GOT3 (cell line): Measurements from ENCODE around the gene SSRP1.

ENCODE experiments used
- DNase-seq: peaks from one replicate; lab custom pipeline; 2025; ENCODE audit warnings: mixed read lengths; lab: John Stamatoyannopoulos, UW

The SSRP1 gene

DNA sequence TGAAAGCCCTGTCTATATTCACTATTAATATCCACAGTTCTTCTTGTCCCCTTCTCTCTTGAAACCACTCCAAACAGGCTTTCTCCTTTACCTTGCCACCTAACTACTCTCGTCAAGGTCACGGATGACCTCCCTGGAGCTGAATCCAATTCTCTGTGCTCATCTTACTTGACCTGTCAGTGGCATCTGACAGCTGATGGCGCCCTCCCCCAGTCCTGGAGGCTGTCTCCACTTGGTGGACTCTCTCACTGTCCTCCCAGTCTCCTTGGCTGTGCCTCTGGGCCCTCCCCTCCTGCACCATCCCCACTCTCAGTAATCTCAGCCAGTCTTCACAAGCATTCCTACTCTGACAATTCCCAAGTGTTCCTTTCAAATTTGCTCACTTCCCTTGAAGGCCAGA, 19.7 kb downstream of the SSRP1 start:
- no peak for DNase-seq

DNA sequence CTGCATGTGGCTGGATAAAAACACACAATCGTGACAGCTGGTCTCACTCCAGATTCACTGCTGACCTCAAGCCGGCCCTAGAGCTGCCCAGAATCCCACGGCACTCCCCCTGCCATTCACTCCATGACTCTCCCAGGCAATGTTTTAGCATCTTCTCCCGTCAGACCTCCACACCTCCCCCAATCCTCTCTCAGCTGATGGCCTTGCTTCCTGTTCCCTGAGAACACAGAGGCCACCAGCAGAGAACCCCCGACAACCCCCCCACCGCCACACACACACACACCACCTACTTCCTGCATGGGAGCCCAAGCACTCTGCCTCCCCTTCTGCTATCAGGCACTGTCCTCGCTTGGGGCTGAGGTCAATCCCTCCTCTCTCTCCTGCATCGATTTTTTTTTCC, 20.2 kb downstream of the SSRP1 start:
- DNase-seq, result no peak

DNA sequence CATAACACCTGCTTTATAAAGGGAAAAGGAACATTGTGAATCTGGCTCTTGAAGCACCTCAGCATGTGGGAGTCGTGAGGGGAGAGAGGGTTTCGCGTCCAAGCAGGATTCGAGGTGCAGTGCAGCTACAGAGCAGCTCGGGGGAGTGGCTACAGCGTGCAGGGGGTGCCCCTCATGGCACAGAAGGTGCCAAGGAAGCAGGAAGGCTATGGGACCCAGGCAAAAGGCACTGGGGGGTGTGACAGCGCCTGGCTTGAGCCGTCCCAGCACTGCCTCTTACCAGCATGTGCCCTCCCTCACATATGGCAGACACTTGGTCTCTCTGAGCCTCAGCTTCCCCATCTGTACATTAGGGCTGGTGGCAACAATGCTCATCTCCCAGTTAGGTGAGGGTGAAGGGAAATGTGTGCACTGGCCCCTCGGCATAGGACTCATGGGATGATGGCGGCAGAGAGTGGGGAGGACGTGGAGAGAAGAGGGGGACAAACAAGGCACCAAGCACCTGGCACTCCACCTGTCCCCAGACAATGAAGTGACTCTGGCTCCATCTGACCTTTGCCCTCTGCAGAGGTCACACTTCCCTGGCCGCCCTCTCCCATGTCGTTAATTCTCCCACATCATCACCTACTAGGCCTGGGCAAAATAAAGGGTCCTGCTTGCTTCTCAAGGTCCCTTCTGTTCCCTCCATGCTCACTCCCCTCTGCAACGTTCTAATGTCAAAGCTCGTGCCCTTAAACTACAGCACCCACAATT, 21.3 kb downstream of the SSRP1 start:
- DNase-seq, result no peak

DNA sequence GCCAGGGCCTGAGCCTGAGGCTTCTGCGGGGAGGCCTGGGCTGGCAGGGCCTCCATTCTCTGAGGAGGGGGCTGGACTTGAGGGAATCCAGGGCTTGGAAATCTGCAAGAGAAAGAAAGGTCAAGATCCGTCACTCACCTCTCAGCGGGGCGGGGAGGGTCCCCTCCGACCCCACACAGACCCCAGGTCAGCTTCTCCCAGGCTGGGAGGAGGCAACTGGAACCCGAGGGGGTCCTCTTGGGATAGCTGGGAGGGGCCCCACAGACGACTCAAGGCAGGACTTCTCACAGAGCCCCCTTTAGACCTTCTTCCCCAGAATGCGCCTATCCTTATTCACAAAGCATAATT, 21.9 kb downstream of the SSRP1 start:
- DNase-seq, result no peak

DNA sequence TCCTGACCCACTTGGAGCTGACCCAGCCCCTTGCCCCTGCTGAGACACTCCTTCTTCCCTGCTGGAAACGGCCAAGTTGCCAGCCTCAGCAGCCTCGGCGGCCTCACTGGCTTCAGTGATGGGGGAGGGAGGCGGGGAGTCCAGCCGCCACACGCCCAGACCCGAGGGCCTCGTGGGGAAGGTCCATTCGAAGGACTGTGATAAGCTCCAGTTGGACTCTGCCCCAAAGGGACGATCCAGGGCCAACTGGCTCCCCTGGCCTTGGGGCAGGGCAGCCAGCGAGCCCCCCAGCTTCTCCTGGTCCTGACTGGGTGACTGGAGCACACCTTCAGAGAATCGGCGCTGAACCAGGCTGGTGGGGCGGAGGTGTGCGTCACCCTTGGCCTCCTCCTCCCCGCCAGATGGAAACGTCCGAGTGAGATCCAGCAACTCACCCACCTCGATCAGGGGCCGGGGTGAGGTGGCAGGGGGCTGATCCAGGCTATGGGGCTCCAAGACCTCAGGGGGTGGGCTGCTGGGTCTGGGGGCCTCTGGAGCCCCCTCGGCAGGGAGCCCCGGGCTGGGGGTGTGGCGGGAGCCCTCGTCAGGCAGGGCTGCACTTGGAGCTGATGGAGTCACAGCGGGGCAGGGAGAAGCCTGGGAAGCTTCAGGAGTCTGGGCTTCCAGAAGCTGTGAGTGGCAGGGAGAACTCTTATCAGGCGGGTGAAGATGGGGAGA, 22.5 kb downstream of the SSRP1 start:
- DNase-seq, result no peak

DNA sequence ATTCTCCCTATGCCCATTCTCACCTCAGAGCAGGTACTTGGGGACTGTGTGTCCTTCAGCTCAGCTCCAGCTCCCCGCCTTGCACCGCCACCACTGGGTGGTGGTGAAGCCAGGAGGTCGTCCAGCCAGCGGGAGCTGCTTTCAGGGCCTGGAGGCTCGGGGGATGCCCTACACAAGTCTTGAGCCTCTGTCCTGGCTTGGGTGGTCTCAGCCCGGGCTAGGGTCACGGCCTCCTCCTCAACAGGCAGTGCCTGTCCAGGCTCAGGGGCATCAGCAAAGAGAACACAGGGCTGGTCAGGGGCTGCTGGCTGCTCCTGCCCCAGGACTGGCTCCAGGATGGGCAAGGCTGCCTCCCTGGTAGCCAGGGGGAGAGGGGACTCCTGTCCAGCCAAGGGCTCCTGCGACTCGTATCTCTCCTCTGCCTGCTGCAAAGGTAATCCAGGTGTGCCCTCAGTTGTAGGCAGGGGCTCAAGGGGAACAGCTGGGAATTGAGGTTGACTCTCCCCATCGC, 23.1 kb downstream of the SSRP1 start:
- no peak for DNase-seq

DNA sequence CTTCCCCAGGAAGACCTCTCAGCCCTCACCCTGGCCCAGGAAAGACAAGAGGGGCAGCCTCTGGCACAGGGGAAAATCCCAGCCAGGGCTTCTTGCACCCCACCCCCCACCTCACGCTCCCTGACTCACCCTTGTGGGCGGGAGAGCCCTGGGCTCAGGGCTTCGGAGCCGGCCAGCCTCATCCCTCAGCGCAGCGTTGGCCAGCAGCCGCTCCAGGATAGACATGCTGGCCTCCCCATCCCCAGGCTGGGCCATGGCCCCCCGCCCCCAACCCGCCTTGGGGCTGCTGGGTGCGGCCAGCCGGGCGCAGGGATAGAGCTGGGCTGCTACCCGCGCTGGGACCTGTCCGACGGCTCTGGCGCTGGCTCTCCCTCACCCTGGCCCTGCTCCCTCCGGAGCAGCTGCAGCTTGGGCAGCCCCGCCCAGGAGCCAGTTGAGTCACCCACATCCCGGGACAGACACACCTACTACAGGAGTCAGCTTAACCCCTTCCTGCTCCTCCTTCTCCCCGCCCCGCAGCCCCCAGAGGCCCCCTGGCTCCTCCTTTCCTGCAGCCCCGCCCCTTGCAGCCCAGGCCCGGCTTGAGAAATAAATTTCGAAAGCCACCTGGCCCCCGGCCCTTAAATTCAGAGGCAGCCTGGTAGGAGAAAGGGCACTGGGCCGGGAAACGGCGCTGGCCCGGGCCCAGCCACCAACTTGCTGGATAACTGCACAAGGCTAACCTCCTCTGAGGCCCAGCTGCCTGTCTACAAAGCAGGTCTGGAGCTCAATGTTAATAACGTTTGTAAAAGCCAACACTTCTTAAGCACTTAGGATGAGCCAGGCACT, 24.4 kb downstream of the SSRP1 start:
- DNase-seq, result peak; percentile 88

DNA sequence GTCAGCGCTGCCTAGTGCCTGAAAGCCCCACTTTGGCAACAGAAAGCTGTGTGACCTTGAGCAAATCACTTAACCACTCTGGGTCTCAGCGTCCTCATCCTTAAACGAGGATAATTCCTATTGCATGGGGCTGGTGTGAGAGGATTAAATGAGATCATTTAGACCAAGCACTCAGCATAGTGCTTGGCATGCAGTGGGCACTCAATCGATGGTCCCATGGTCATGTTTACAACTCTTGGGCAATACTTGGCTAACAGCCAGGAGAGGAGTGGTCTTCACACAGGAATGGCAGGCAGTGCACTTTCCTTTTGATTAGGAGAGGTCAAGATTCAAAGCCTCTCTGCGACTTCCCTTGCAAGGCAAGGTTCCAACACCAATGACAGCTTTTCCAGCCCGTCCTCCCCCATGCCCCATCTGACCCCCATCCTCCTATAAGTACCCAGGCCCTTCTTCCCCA, 25.0 kb downstream of the SSRP1 start:
- DNase-seq, result no peak

DNA sequence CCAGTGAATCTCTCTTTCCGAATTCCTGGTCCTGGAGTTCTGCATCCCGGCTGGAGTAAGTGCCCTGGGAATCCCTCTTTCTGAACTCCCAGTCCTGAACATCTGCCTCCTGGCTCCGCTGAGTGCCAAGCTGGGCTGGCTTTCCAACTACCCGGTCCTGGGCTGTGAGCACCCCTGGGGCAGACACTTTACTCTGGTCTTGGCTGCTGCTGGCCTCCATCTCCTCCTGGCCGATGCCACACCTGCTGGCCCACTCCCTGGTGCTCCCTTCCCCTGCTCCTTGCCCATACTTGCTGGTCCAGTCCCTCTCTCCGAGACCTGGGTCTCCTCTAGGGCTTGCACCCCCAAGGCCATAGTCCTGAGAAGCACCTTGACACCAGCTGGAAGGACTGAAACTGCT, 25.6 kb downstream of the SSRP1 start:
- DNase-seq, result no peak

DNA sequence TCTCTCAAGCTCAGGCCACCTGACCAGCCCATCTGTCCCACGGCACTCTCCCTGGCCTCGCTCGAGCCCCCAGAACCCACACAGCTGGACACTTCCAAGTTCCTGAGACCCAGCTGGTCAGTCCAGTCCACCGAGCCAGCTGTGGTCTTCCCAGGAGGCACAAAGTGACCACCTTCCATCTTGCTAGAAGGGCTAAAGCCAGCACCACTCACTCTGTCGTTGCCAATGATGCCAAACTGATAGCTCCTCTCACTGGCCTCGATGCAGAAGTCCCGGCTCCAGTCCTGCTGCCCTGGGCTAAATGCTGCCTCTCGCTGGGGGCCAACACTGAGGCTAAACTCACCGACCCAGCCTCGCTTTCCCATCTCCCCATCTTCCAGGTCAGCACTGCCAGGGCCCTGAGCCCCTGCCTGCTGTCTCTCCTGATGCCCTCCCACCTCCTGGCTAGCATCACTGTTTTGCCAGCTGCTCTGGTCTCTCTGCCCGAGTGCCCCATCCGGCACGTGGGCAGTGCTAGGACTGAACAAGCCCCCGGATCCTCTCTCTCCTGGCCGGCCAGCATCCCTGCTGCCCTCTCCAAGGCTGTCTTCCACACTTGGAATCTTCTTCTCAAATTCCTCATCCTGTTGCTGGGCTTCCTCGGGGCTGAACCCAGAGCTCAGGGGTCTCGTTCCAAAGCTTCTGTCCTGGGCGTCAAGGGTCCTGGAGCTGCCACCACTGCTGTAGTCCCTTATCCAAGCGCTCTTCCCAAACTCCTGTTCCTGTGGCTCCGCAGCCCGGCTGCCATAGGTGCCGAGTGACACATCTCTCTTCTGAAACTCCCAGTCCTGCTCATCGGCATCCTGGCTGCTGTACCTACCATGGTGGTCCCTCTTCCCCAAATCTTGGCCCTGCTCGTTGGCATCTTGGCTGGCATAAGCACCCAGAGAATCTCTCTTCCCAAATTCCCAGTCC, 26.3 kb downstream of the SSRP1 start:
- DNase-seq, result no peak

DNA sequence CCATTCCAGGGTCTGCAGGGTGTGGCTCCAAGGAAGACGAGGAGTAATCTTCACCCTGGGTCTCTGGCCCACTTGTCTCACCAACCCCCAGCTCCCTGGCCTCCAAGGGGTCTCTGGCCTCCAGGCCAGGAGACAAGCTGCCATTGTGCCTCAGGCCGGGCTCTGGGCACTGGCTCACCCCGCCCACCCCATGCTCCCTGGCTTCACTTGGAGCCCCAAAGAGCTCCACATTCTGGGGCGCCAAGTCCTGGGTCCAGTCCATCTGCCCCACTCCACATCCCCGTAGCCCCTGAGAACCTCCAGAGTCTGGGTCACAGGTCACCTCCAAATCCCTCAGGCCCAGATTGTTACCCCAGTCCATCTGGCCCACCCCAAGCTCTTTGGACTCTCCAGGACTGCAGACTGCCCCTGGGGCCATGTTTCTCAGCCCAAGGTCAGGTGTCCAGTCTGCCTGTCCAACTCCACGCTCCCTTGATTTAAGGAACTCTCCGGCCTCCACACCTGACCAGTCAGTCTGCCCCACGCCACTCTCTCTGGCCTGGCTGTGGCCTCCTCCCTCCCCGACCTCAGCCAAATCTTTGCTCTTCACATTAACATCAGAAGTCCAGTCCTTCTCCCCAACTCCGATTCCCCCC, 27.1 kb downstream of the SSRP1 start:
- DNase-seq, result no peak

DNA sequence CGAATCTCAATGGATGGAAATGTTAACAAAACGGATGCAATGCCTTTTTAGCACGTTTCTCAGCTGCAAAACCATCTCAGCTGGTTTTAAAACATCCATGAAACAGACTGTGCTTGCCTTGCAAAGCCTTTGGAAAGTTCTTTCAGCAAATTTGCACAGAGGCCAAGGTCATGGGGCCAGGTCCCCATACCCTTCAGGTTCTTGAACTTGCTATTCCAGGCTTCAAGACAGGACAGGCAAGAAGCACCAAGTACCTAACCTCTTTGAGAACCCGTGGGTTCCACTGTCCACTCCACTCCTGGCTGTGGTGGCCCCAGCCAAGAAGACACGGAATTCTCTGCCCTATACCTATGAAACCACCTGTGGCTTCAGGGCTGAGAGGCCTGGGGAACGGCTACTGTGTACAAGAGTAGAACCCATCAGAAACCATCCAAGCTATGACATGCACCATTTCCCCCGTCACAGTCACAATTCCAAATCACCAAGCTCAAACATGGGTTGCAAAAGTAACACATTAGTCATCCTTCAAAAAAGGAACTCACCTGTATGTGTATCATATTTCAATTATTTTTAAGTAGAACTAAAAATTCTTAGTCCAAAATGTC, 27.9 kb downstream of the SSRP1 start:
- no peak for DNase-seq

DNA sequence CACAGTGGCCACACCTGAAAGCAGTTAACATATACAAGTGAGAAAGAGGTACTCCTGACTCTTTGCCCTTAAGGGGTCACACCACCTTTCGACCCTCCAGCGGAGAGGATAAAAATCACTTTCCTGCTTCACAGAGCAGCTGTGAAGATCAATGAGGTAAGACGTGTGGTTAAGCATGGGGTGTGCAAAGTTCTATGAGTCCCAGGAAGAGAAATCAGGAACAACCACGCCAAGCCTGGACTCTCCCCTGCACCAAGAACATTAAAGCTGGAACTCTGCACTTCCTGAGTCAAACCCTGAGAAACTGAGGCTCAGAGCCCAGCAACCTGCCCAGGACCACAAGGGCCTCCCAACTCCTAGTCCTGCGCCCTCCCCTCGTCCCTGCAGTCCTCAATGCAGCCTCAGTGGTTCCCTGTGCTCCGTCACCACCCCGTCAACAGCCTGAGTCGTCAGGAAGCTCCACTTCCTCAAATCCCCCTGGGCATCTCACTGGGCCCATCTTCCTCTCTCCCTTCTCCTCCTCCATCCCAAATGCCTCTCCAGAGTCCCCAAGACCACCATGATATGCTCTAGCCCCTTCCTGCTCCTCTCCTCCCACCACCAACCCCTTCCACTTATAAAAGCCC, 28.6 kb downstream of the SSRP1 start:
- no peak for DNase-seq

DNA sequence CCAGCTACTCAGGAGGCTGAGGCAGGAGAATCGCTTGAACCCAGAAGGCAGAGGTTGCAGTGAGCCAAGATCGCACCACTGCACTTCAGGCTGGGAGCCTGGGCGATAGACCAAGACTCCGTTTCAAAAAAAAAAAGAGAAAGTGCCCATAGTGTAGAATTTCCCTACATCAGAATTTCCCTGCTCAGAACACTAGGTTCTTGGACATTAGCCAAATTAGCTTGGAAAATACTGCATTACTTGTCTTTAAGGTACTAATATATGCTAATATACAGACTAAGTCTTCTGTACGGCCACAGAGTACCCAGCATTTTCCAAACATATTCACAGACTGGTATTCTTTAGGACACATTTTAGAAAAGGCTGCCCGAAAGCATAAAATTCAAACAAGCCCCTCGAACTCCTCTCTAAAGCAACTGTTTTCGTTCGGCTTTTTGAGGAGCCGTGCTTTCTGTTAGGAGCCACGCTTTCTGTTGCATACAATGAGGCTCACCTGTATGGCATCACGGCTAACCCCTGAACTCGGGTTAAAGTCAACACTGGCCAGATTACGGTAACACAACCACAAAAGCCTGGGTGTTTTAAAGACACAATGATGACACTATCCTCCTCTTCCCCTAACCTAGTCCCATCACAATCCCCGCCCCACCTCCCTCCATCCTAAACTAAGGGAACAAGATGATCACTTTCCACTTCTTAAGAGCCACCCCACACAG, 29.4 kb downstream of the SSRP1 start:
- DNase-seq, result no peak

DNA sequence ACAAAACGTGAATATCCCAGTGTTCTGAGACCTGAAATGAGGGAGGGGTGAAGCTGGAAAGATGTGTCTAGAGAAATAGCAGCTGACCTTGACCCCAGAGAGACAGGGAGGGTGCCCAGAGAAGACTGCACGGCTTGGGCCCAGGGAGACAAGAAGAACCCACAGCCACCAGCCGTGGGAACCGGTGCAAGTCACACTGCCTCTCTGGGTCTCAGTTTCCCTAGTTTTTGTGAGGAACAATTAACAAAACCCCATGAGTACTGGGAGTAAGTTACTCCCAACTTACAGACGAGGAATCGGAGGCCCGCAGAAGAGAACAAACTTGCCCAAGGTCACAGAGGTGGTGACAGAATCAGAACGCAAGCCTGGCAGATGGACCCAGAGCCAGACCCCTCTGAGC, 30.2 kb downstream of the SSRP1 start:
- DNase-seq, result no peak

DNA sequence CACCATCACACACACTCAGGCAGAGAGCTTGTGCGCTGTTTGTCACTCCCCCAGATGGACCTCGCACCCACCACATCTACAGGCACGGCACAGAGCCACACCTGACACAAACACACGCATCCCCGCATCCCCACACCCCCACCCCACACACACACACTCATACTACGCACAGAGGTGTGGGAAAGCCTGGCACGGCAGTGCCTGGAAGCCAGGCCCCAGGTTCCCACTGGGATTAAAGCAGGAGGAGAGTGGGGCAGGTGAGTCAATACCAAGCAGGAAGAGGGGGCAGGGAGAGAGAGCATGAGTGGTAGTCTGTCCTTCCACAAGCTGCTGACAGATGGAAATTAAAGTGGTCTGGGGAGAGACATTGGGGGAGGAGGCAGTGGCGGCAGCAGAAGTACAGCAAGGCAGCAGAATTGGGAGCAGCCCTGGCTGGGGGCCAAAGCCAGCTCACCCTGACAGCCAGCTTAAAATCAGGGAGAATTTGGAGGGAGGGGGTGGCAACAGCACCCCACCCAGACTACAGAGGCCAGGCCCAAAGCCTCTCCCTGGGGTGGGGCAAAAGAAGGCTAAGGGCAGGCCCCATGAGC, 31.6 kb downstream of the SSRP1 start:
- DNase-seq, result no peak

DNA sequence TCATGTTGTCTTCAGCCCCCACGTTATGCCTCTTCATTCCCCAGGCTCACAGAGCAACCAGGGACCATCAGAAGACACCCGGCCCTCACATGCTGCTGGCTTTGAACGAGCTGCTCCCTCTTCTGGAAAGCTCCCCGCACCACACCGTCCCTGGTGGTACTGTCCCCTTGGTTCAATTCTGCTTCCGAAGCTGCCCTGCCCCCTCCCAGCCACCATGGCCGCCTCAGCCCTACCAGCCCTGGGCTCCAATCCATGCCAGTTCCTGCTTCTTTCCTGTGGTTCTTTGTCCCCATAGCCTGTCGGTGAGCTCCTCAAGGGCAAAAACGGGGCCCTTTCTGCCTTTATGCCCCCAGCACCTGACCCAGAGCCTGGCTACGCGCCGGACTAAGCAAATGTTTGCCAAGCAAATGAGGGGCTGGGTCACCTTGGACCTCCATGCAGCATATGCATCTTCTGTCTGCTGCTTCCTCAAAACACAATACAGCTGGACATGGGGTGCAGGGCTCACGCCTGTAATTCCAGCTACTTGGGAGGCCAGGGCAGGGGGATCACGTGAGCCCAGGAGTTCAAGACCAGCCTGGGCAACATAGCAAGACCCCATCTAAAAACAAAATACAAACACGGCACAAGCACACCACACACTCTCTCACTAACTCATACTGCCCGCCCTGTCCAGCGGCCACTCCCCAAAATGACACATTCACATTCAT, 32.3 kb downstream of the SSRP1 start:
- no peak for DNase-seq

DNA sequence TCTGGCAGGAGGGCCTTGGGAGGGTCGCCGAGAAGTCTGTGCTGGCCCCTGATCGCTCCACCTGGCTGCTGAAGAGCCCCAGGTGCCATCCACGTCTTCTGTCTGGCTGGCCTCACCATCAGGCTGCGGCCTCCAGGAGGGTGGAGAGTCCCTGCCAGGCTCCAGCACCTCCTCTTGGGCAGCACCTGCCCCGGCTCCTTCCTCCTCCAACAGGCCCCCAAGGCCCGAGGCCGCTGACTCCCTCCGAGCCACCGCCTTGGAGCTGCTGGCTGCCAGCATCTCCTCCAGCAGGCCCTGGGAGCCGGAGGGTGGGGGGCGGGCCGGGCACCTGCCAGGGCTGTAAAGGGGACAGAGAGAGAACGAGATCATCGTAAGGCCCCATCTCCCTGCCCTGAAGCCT, 33.2 kb downstream of the SSRP1 start:
- DNase-seq, result no peak
